Mononuclear cell (primary cell): Measurements from ENCODE around the gene ALOX15B. TPM values are rescaled to one million over a fixed set of nuclear protein-coding genes. Genes with fewer than 3 reads are reported as not detected.
"Not testable (repeated sequence)": the region's sequence is repeated elsewhere in the genome, so short reads cannot be mapped to it uniquely, and the experiment has no call there.

Source experiments
- H3K27me3 ChIP-seq: 2 replicates; pipeline ENCODE4 v1.6.0; 2011; ENCODE audit warnings: low read length, control low read depth; ENCODE audit not compliant: insufficient read depth
- H3K4me1 ChIP-seq: 2 replicates; pipeline ENCODE4 v1.5.1; 2011; ENCODE audit warnings: mild to moderate bottlenecking, low read length, control low read depth; ENCODE audit not compliant: insufficient read depth
- H3K4me3 ChIP-seq: 2 replicates; pipeline ENCODE4 v1.5.1; 2011; ENCODE audit warnings: mild to moderate bottlenecking, low read length, moderate library complexity
- H3K9me3 ChIP-seq: 2 replicates; pipeline ENCODE4 v1.5.1; 2011; ENCODE audit warnings: low read depth, mild to moderate bottlenecking, control low read depth, low read length
- total RNA-seq: library from RNA; depleted of rRNA; stranded (reverse); fragments of >200 nt; gene quantifications from one replicate; pipeline ENCODE4 v1.2.3, GENCODE V29; 2012

Gene ALOX15B
- total RNA-seq, 1 donor, result 0.10 TPM

GRCh38 chr17:8019665-8020650 is 18.9 kb upstream of the ALOX15B start:
- Histone ChIP-seq H3K27me3 (no peaks in the 10 kb centered on the region), H3K4me3 (no peak overlapping the region), H3K4me1 (peaks cover 78% of the 10 kb centered on the region), H3K9me3 (no peaks in the 10 kb centered on the region)

- H3K9me3 ChIP-seq, result no peaks in the 10 kb centered on the region
- no peak overlapping the region for H3K4me3 ChIP-seq
- no peaks in the 10 kb centered on the region for H3K27me3 ChIP-seq
- peaks cover 76% of the 10 kb centered on the region for H3K4me1 ChIP-seq
These were observed 17.9 kb upstream of the ALOX15B start for GRCh38 chr17:8020776-8021564.

GRCh38 chr17:8021565-8022359 is 17.1 kb upstream of the ALOX15B start:
- Histone ChIP-seq H3K9me3 (no peaks in the 10 kb centered on the region), H3K4me3 (no peak overlapping the region), H3K27me3 (no peaks in the 10 kb centered on the region), H3K4me1 (peaks cover 68% of the 10 kb centered on the region)

GRCh38 chr17:8022360-8023003 is 16.4 kb upstream of the ALOX15B start:
- H3K4me1 ChIP-seq, result peaks cover 60% of the 10 kb centered on the region

GRCh38 chr17:8024161-8024560 is 14.7 kb upstream of the ALOX15B start:
- H3K4me1 ChIP-seq, result peaks cover 44% of the 10 kb centered on the region
- not testable (repeated sequence) for H3K27me3 ChIP-seq, H3K4me3 ChIP-seq

More at GRCh38 chr17:8022360-8023003, 16.4 kb upstream of the ALOX15B start:
- Histone ChIP-seq H3K27me3 (peaks cover 4% of the 10 kb centered on the region), H3K4me3 (no peak overlapping the region), H3K9me3 (no peaks in the 10 kb centered on the region)

GRCh38 chr17:8025176-8025911 is 13.5 kb upstream of the ALOX15B start:
- Histone ChIP-seq H3K9me3 (no peaks in the 10 kb centered on the region), H3K27me3 (peaks cover 4% of the 10 kb centered on the region), H3K4me3 (no peak overlapping the region), H3K4me1 (peaks cover 32% of the 10 kb centered on the region)

More at GRCh38 chr17:8024161-8024560, 14.7 kb upstream of the ALOX15B start:
- not testable (repeated sequence) for H3K9me3 ChIP-seq

- no peak overlapping the region for H3K4me3 ChIP-seq
- H3K27me3 ChIP-seq, result peaks cover 4% of the 10 kb centered on the region
- no peaks in the 10 kb centered on the region for H3K9me3 ChIP-seq
- peaks cover 9% of the 10 kb centered on the region for H3K4me1 ChIP-seq
These were observed 9.7 kb upstream of the ALOX15B start for GRCh38 chr17:8029121-8029520.

- H3K27me3 ChIP-seq, result peaks cover 4% of the 10 kb centered on the region
- H3K4me1 ChIP-seq, result no peaks in the 10 kb centered on the region
- no peaks in the 10 kb centered on the region for H3K9me3 ChIP-seq
- no peak overlapping the region for H3K4me3 ChIP-seq
These were observed 7.6 kb upstream of the ALOX15B start for GRCh38 chr17:8031261-8031661.

GRCh38 chr17:8031950-8032349 is 6.9 kb upstream of the ALOX15B start:
- no peak overlapping the region for H3K4me3 ChIP-seq

GRCh38 chr17:8032442-8032841 is 6.4 kb upstream of the ALOX15B start:
- Histone ChIP-seq H3K9me3 (no peaks in the 10 kb centered on the region), H3K27me3 (peaks cover 2% of the 10 kb centered on the region), H3K4me1 (no peaks in the 10 kb centered on the region), H3K4me3 (no peak overlapping the region)

More at GRCh38 chr17:8031950-8032349, 6.9 kb upstream of the ALOX15B start:
- Histone ChIP-seq H3K9me3 (no peaks in the 10 kb centered on the region), H3K4me1 (no peaks in the 10 kb centered on the region), H3K27me3 (peaks cover 3% of the 10 kb centered on the region)

- no peaks in the 10 kb centered on the region for H3K9me3 ChIP-seq
- no peak overlapping the region for H3K4me3 ChIP-seq
- peaks cover 37% of the 10 kb centered on the region for H3K4me1 ChIP-seq
- peaks cover 9% of the 10 kb centered on the region for H3K27me3 ChIP-seq
These were observed 831 bp downstream of the ALOX15B start for GRCh38 chr17:8039611-8040168.

- Histone ChIP-seq H3K4me1 (peaks cover 37% of the 10 kb centered on the region), H3K27me3 (peaks cover 9% of the 10 kb centered on the region), H3K4me3 (no peak overlapping the region), H3K9me3 (no peaks in the 10 kb centered on the region)
These were observed 2.5 kb downstream of the ALOX15B start for GRCh38 chr17:8041249-8041928.

GRCh38 chr17:8041979-8042378 is 3.1 kb downstream of the ALOX15B start:
- no peak overlapping the region for H3K4me3 ChIP-seq
- H3K4me1 ChIP-seq, result peaks cover 37% of the 10 kb centered on the region
- H3K9me3 ChIP-seq, result no peaks in the 10 kb centered on the region
- peaks cover 9% of the 10 kb centered on the region for H3K27me3 ChIP-seq
